Measurements from ENCODE around the gene LIN28B. TPM values are rescaled to one million over a fixed set of nuclear protein-coding genes. Genes with fewer than 3 reads are reported as not detected.

LIN28B gene
- total RNA-seq, 1 donor from 2014 or later, result not detected

DNA sequence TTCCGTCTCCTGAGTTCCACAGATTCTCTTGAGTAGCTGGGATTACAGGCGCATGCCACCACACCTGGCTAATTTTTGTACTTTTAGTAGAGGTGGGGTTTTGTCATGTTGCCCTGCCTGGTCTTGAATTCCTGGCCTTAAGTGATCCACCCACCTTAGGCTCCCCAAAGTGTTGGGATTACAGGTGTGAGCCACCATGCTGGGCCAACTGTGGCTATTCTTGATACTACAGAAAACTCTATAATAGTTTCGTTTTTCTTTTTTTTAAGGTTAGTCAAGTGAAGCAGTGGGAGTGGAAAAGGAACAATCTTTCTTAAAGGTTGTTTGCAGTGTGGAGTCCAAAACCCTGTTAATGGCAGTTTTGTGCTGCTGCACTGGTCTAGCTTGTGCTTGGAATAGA is 138.2 kb downstream of the LIN28B start:
- no peak for TF ChIP-seq CTCF (conservative IDR thresholded peaks at IDR 0.05; ENCODE audit: low read depth, low read length)
- H3K4me3 ChIP-seq (ENCODE audit: low read depth, low read length), result no peak overlapping the region
- no peak for DNase-seq (ENCODE audit: low read depth)

DNA sequence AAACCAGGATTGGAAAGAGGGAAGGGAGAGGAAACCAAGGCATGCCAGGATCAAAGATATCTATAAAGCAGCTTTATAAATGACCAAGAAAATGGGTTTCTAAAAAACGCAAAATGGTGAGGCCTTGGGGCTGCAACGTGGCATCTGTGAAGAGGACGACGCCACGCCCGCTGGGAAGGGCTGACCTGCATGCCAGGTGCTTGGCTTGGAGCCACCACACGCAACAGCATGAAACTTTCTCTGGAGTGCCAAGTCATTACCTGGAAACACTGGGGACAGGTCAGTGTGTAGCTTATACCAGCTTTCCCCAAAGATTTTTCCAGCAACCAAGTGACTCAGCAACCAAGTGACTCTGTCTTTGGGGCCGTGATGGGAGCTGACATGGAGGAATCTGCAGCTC is 140.4 kb downstream of the LIN28B start:
- no peak overlapping the region for H3K4me3 ChIP-seq (ENCODE audit: low read depth, low read length)
- TF ChIP-seq CTCF (conservative IDR thresholded peaks at IDR 0.05; ENCODE audit: low read depth, low read length), result no peak
- DNase-seq (ENCODE audit: low read depth), result no peak

DNA sequence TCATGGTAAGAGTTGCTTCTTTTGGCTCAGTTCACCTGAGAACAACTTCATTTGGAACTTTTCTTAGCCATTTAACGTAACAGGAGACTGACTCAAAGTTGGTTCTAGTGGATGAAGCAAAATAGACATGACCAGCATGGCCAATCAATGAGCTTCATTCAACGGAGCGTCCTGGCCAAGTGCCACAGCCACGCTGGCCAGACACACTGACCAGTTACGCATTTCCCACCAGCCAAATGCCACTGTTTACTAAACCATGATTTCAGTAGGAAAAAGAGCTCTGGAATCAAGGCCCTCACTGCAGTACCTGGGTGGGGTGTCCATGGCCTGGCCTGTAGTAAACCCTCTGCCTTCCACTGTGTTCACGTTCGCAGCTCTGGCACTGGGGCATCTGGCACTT is 142.5 kb downstream of the LIN28B start:
- DNase-seq (ENCODE audit: low read depth), result no peak
- no peak overlapping the region for H3K4me3 ChIP-seq (ENCODE audit: low read depth, low read length)
- no peak for TF ChIP-seq CTCF (conservative IDR thresholded peaks at IDR 0.05; ENCODE audit: low read depth, low read length)

GRCh38 chr6:105102186-105102585 is 145.3 kb downstream of the LIN28B start:
- no peak overlapping the region for H3K4me3 ChIP-seq (ENCODE audit: low read depth, low read length)
- TF ChIP-seq CTCF (conservative IDR thresholded peaks at IDR 0.05; ENCODE audit: low read depth, low read length), result no peak
- no peak for DNase-seq (ENCODE audit: low read depth)

DNA sequence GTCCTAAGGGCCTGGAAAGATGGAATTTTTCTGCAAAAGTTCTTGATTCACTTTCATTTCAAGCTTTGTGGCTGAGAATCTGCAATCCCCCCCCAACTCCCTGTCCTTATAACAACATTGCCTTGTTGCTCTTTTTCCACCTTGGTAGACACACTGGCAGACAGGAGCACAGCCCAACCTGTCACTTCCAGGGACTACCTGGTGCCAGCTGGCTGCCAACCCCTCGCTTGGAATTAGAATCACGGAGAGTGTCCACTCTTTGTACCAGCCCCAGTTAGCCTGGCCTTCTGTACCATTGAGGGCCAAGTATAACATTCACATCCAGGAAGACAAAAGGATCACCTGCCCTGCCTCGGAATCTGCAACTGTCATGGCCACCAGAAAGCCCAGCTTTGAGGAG is 148.2 kb downstream of the LIN28B start:
- no peak for DNase-seq (ENCODE audit: low read depth)
- TF ChIP-seq CTCF (conservative IDR thresholded peaks at IDR 0.05; ENCODE audit: low read depth, low read length), result no peak
- H3K4me3 ChIP-seq (ENCODE audit: low read depth, low read length), result no peak overlapping the region

DNA sequence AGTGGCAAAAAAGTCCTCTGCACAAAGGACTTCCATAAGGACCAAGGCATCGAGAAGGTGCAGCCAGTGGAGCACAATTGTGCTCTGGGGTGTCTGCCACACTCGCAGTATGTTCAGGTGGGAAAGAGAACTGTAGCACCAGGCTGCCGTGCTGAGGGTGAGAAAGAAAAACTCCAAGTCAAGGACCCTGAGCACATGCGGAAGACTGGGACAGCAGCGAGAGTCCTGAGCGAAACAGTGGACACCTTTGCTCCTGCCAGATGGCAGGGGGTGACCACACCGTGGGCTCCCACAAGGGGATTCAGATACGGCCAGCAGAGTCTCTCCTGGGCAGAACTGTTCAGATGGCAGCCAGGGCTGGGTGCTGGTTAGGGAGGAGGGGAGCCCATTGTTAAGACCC is 149.4 kb downstream of the LIN28B start:
- no peak overlapping the region for H3K4me3 ChIP-seq (ENCODE audit: low read depth, low read length)
- no peak for TF ChIP-seq CTCF (conservative IDR thresholded peaks at IDR 0.05; ENCODE audit: low read depth, low read length)
- no peak for DNase-seq (ENCODE audit: low read depth)

DNA sequence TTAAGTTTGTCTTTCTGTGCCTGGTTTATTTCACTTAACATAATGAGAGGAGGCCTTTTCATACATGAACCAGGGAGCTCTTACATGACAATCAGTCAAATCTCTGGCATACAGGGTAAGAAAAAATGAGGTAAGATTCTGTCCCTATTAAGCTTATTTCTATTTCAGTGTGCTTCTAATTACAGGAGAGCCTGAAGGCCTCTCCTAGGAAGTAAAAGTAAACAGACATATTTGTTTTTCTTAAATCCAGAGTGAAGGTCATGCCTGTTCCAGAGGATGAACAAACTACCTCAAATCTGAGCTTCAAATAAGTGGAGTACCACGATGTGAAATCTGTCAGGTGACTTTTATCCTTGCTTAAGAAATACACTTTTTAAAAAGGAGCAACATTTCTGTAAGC is 150.3 kb downstream of the LIN28B start:
- H3K4me3 ChIP-seq (ENCODE audit: low read depth, low read length), result no peak overlapping the region
- TF ChIP-seq CTCF (conservative IDR thresholded peaks at IDR 0.05; ENCODE audit: low read depth, low read length), result no peak
- no peak for DNase-seq (ENCODE audit: low read depth)

Measured in epithelial cell of proximal tubule (primary cell).